Endothelial cell (in vitro differentiated cells): Measurements from ENCODE around the gene GFI1B. TPM values are rescaled to one million over a fixed set of nuclear protein-coding genes. Genes with fewer than 3 reads are reported as not detected.

Source experiments
- DNase-seq: peaks from one replicate; pipeline ENCODE4 v3.0.0; 2021; ENCODE audit warnings: low spot score
- H3K27ac Mint-ChIP-seq: one replicate; pipeline ENCODE4 v1.8.0; 2021; ENCODE audit warnings: mixed read lengths, inconsistent platforms; ENCODE audit not compliant: unreplicated experiment
- H3K27me3 Mint-ChIP-seq: one replicate; pipeline ENCODE4 v1.8.0; 2021; ENCODE audit warnings: mild to moderate bottlenecking, moderate library complexity, mixed read lengths, inconsistent platforms; ENCODE audit not compliant: unreplicated experiment
- H3K36me3 Mint-ChIP-seq: one replicate; pipeline ENCODE4 v1.8.0; 2021; ENCODE audit warnings: mild to moderate bottlenecking, low read depth, mixed read lengths, inconsistent platforms; ENCODE audit not compliant: unreplicated experiment
- H3K4me1 Mint-ChIP-seq: one replicate; pipeline ENCODE4 v1.8.0; 2021; ENCODE audit warnings: mild to moderate bottlenecking, mixed read lengths, inconsistent platforms; ENCODE audit not compliant: unreplicated experiment
- H3K4me3 Mint-ChIP-seq: one replicate; pipeline ENCODE4 v1.8.0; 2021; ENCODE audit warnings: mild to moderate bottlenecking, mixed read lengths, inconsistent platforms; ENCODE audit not compliant: unreplicated experiment
- H3K9me3 Mint-ChIP-seq: one replicate; pipeline ENCODE4 v1.8.0; 2021; ENCODE audit warnings: mixed read lengths, inconsistent platforms; ENCODE audit not compliant: unreplicated experiment
- total RNA-seq: library from RNA; stranded (reverse); fragmentation: NEBNext Ultra II Directional; extraction: Animal tissue kit (Norgen Biotek cat#: 25700); gene quantifications from one replicate; pipeline ENCODE4 v1.2.1, GENCODE V29; 2021; ENCODE audit not compliant: unreplicated experiment
- TF ChIP-seq, protein P1 (sequence below): fragments of 200-600 bp; sonication (generic); IDR thresholded peaks from one replicate; pipeline ENCODE4 v1.5.0; 2021; ENCODE audit warnings: antibody characterized with exemption; ENCODE audit not compliant: unreplicated experiment

Gene GFI1B
- total RNA-seq, 1 donor from 2014 or later, result not detected

DNA sequence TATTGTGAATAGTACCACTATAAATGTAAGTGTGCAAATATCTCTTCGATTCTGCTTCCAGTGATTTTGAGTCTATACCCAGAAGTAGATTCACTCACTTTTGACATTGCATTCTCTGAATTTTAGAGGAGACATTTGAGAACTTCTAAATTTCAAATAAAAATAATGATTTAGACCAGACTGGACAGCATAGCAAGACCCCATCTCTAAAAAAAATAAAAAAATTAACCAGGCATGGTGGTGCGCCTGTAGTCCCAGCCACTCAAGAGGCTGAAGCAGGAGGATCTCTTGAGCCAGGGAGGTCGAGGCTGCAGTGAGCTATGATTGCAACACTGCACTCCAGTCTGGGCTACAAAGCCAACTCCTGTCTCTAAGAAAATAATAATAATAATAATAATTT is 1.9 kb upstream of the GFI1B start:
- Mint-ChIP-seq H3K27me3 (peaks cover 3% of the 10 kb centered on the region), H3K27ac (no peak overlapping the region), H3K4me3 (no peak overlapping the region), H3K36me3 (no peaks in the 10 kb centered on the region), H3K9me3 (no peaks in the 10 kb centered on the region), H3K4me1 (peaks cover 6% of the 10 kb centered on the region)
- TF ChIP-seq, protein P1, sequence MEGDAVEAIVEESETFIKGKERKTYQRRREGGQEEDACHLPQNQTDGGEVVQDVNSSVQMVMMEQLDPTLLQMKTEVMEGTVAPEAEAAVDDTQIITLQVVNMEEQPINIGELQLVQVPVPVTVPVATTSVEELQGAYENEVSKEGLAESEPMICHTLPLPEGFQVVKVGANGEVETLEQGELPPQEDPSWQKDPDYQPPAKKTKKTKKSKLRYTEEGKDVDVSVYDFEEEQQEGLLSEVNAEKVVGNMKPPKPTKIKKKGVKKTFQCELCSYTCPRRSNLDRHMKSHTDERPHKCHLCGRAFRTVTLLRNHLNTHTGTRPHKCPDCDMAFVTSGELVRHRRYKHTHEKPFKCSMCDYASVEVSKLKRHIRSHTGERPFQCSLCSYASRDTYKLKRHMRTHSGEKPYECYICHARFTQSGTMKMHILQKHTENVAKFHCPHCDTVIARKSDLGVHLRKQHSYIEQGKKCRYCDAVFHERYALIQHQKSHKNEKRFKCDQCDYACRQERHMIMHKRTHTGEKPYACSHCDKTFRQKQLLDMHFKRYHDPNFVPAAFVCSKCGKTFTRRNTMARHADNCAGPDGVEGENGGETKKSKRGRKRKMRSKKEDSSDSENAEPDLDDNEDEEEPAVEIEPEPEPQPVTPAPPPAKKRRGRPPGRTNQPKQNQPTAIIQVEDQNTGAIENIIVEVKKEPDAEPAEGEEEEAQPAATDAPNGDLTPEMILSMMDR, result no peak
- no peak for DNase-seq

DNA sequence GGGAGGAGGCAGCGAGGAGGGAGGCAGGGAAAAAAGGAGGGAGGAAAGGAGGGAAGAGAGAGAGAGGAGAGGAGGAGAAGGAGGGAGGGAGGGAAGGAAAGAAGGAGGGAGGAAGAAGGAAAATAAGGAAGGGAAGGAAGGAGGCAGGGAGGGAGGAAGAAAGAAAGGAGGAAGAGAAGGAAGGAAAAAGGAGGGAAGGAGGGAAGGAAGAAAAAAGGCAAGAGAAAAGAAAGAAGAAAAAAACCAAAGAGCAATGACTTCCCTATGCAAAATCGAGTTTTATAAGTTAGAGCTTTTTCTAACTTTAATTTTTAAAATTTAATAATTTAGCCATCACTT is 413 bp upstream of the GFI1B start:
- no peak for DNase-seq
- TF ChIP-seq, protein P1, result no peak
- Mint-ChIP-seq H3K4me1 (peaks cover 11% of the 10 kb centered on the region), H3K27me3 (peaks cover 2% of the 10 kb centered on the region), H3K36me3 (no peaks in the 10 kb centered on the region), H3K9me3 (no peaks in the 10 kb centered on the region), H3K27ac (no peak overlapping the region), H3K4me3 (no peak overlapping the region)

DNA sequence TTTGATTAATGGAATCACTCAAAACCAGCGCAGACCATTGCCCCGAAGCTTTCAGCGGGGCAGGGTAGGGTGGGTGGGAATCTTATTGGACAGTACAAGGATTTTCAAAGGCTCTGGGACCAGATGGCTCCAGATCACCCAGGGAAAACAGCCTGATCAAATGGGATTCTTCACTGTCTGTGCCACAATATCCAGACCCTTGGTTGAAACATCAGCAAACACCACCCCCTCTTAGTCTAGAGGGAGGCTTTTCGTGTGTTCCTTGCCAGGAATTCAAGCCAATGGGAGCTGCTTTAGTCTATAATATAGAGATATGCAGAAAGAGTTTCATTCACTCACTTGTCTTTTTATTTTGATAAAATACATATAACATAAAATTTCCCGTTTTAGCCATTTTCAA is 1.7 kb downstream of the GFI1B start:
- Mint-ChIP-seq H3K27ac (no peak overlapping the region), H3K36me3 (no peaks in the 10 kb centered on the region), H3K27me3 (peaks cover 1% of the 10 kb centered on the region), H3K4me1 (peaks cover 11% of the 10 kb centered on the region), H3K9me3 (no peaks in the 10 kb centered on the region), H3K4me3 (no peak overlapping the region)
- no peak for DNase-seq
- TF ChIP-seq, protein P1, result no peak

DNA sequence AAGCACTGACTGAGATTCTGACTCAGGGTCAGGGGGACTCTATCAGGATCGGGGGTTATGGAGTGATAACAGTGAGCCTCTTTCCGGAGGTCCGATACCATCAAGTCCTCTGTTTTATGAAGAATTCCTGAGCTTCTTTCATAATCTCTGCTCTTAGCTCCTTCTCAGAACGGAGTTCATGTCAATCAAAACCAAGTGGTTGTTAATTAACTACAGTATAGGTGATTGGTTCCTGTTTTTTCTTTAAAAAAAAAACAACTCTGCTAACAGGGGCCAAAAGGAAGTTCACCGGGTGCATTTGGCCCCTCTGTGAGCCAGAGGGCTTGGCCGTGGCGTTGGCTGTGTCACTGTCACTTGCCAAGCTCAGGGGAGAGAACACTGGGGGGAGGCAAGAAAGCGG is 4.0 kb downstream of the GFI1B start:
- DNase-seq, result no peak
- Mint-ChIP-seq H3K27me3 (peaks cover 5% of the 10 kb centered on the region), H3K4me1 (peaks cover 14% of the 10 kb centered on the region), H3K4me3 (no peak overlapping the region), H3K27ac (no peak overlapping the region), H3K9me3 (no peaks in the 10 kb centered on the region), H3K36me3 (no peaks in the 10 kb centered on the region)
- TF ChIP-seq, protein P1, result no peak

DNA sequence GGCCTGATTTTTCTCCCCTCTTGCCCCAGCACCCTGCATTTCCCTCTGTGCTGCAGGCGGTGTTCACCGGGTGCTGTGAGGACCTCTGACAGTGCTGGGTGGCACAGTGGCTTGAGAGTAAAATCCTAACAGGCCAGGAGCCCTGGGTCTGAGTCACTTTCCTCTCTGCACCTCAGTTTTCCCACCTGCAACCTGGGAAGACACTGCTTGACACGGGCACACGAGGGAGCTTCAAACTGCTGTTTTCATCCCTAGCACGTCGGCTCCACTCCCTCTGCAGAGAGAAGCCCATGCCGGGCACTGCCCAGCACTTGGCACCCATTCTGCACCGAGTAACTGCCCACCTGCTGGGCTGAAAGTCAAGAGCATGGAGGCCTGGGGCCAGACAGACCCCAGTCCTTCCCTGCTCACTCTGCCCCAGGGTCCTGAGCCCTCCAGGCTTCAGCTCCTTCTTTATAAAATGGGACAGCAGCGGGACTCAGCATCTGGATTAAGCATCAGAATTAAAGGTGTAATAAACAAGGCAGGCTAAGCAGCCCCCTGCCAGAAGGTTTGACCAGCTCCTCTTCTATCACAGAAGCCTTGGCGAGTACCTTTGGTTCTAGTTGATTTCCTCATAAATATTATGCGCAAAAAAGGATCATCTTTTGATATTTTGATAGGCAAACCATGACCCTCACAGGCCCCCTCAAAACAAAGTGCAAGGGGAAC is 5.2 kb downstream of the GFI1B start:
- TF ChIP-seq, protein P1, result no peak
- no peaks in the 10 kb centered on the region for H3K36me3 Mint-ChIP-seq
- H3K27me3 Mint-ChIP-seq, result peaks cover 7% of the 10 kb centered on the region
- H3K4me1 Mint-ChIP-seq, result peaks cover 11% of the 10 kb centered on the region
- H3K27ac Mint-ChIP-seq, result no peak overlapping the region
- no peak for DNase-seq
- H3K9me3 Mint-ChIP-seq, result no peaks in the 10 kb centered on the region
- no peak overlapping the region for H3K4me3 Mint-ChIP-seq
